Naive thymus-derived CD4-positive, alpha-beta T cell (primary cell): ENCODE measurements around the gene SLC29A2. TPM values are rescaled to one million over a fixed set of nuclear protein-coding genes. Genes with fewer than 3 reads are reported as not detected.
A peak's percentile ranks its signal among the peaks of the same experiment; 100 is the strongest.

Experiments
- ATAC-seq: fragments of 150-1000 bp; cut with Tn5 transposase; 2 replicates; pipeline ENCODE4 v1.10.0; 2021; ENCODE audit warnings: mild to moderate bottlenecking, moderate library complexity
- CTCF ChIA-PET: fragments of 350-600 bp; sonication (Branson Sonifier 250); formaldehyde crosslinking; loops from one replicate; lab custom pipeline; 2021; ENCODE audit warnings: antibody characterized with exemption; lab: Charles Lee
- POLR2A ChIA-PET: fragments of 350-600 bp; sonication (Branson Sonifier 250); formaldehyde crosslinking; loops from one replicate; lab custom pipeline; 2021; ENCODE audit warnings: antibody characterized with exemption, inconsistent platforms; lab: Charles Lee
- DNase-seq, 9 donors: peaks; one replicate each; pipeline versions ENCODE4 v3.0.0 to v3.0.0-alpha.2; 2020 to 2022; ENCODE audit warnings: mixed read lengths in 1 of 9
- H3K27ac ChIP-seq: one replicate; pipeline ENCODE4 v1.7.0; 2013; ENCODE audit warnings: mild to moderate bottlenecking, low read depth, low read length, moderate library complexity
- H3K27me3 ChIP-seq, 2 donors: one replicate each; pipeline ENCODE4 v1.7.0; 2013; ENCODE audit warnings: low read length in 2 of 2, mild to moderate bottlenecking in 2 of 2, moderate library complexity in 2 of 2; ENCODE audit not compliant: control insufficient read depth in 2 of 2, insufficient read depth in 2 of 2
- H3K36me3 ChIP-seq, 3 experiments: 1 replicate in 2 of 3; 2 replicates in 1 of 3; pipeline ENCODE4 v1.7.0; 2013; ENCODE audit warnings: low read length in 3 of 3, mild to moderate bottlenecking in 3 of 3, moderate library complexity in 1 of 3; ENCODE audit not compliant: insufficient read depth in 3 of 3, control insufficient read depth in 2 of 3
- H3K4me1 ChIP-seq, 2 donors: one replicate each; pipeline ENCODE4 v1.7.0; 2013; ENCODE audit warnings: low read length in 2 of 2, mild to moderate bottlenecking in 2 of 2, moderate library complexity in 1 of 2; ENCODE audit not compliant: control insufficient read depth in 2 of 2, insufficient read depth in 2 of 2
- H3K4me3 ChIP-seq: 2 replicates; pipeline ENCODE4 v1.7.0; 2013; ENCODE audit warnings: mild to moderate bottlenecking, low read length
- H3K9me3 ChIP-seq, 3 experiments: 1 replicate in 2 of 3; 2 replicates in 1 of 3; pipeline ENCODE4 v1.7.0; 2013; ENCODE audit warnings: low read length in 3 of 3; ENCODE audit not compliant: control insufficient read depth in 2 of 3
- H3K27ac Mint-ChIP-seq, 9 donors: one replicate each; pipeline ENCODE4 v1.8.0; 2020 to 2022; ENCODE audit warnings: mixed read lengths in 9 of 9, mild to moderate bottlenecking in 8 of 9, moderate library complexity in 5 of 9, inconsistent platforms in 2 of 9
- H3K27me3 Mint-ChIP-seq, 5 donors: one replicate each; pipeline ENCODE4 v1.8.0; 2021 to 2022; ENCODE audit warnings: mixed read lengths in 5 of 5, mild to moderate bottlenecking in 1 of 5
- H3K36me3 Mint-ChIP-seq, 5 donors: one replicate each; pipeline ENCODE4 v1.8.0; 2020 to 2022; ENCODE audit warnings: mixed read lengths in 5 of 5, mild to moderate bottlenecking in 3 of 5, inconsistent platforms in 1 of 5
- H3K4me1 Mint-ChIP-seq, 7 donors: one replicate each; pipeline ENCODE4 v1.8.0; 2020 to 2022; ENCODE audit warnings: mixed read lengths in 7 of 7, mild to moderate bottlenecking in 3 of 7, inconsistent platforms in 1 of 7
- H3K4me3 Mint-ChIP-seq, 10 donors: one replicate each; pipeline ENCODE4 v1.8.0; 2020 to 2022; ENCODE audit warnings: mild to moderate bottlenecking in 10 of 10, mixed read lengths in 10 of 10, moderate library complexity in 6 of 10, inconsistent platforms in 2 of 10
- H3K9me3 Mint-ChIP-seq, 11 donors: one replicate each; pipeline ENCODE4 v1.8.0; 2020 to 2022; ENCODE audit warnings: mixed read lengths in 11 of 11, mild to moderate bottlenecking in 4 of 11, inconsistent platforms in 1 of 11, moderate library complexity in 1 of 11
- intact Hi-C, 2 donors: fragments of 100-400 bp; cut with micrococcal nuclease; formaldehyde crosslinking; loops; one replicate each; pipeline ENCODE4 v1.15.1; 2023
- polyA plus RNA-seq, 2 donors: library from polyadenylated mRNA; unstranded; fragments of 300-500 nt; fragmentation: Illumina TruSeq; gene quantifications; one replicate each; pipeline ENCODE4 v1.2.3, GENCODE V29; 2021
- total RNA-seq, 6 experiments: library from RNA in 5 of 6; stranded (reverse) in 5 of 6; gene quantifications; 1 replicate in 5 of 6; 2 replicates in 1 of 6; pipeline ENCODE4 v1.2.3 and lab custom pipeline; 2021 to 2026

Gene SLC29A2
- total and polyA plus RNA-seq, 7 experiments from 2014 or later: 2.7 to 18.9 (median 7.0) TPM

GRCh38 chr11:66417000-66417399, 45.4 kb upstream of the SLC29A2 start:
- H3K27ac Mint-ChIP-seq: no peak overlapping the region

DNA sequence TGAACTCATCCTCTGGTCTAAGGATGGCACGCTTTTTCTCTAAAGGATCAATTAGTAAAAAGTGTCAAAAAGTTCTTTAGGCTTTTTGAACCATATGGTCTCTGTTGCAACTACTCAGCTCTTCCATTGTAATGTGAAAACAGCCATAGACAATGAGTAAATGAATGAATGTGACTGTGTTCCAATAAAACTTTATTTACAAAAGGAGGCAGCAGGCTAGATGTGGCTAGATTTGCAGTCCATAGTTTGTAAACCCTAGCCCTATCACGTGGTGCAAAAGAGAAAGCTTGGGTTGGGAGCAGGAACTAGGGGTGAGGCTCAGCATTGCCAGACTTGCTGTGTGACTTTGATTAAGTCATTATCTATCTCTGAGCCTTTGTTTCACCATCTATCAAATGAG, 43.9 kb upstream of the SLC29A2 start:
- Mint-ChIP-seq H3K4me3 (no peak overlapping the region), H3K36me3 (peaks cover 0 to 5% (median 3%) of the 10 kb centered on the region in 5 donors), H3K27ac (no peak overlapping the region), H3K4me1 (peaks cover 5 to 16% (median 9%) of the 10 kb centered on the region in 7 donors), H3K27me3 (peaks cover 21 to 72% (median 69%) of the 10 kb centered on the region in 5 donors), H3K9me3 (peaks cover 0 to 15% (median 6%) of the 10 kb centered on the region in 11 donors)
- ATAC-seq (no peak), DNase-seq (no peak)
- no peaks in the 10 kb centered on the region for H3K36me3 ChIP-seq
- H3K4me1 ChIP-seq: no peaks in the 10 kb centered on the region
- H3K27ac ChIP-seq: no peak overlapping the region
- CTCF ChIA-PET: interaction anchor here (1.1 kb wide), 1 partner anchor 12 kb away, joined by 3 read pairs; no protein-coding TSS in a partner anchor
- intact Hi-C loops: no loop called here
- H3K27me3 ChIP-seq: peaks cover 7 to 22% of the 10 kb centered on the region in 2 donors
- H3K9me3 ChIP-seq: no peaks in the 10 kb centered on the region
- POLR2A ChIA-PET: no interaction called here
- no peak overlapping the region for H3K4me3 ChIP-seq

More at GRCh38 chr11:66417000-66417399, 45.4 kb upstream of the SLC29A2 start:
- H3K4me1 Mint-ChIP-seq: peaks cover 9 to 18% (median 10%) of the 10 kb centered on the region in 7 donors
- CTCF ChIA-PET: interaction anchor here (0.8 to 1.5 kb wide), 2 partner anchors 14 to 261 kb away, joined by 3 to 4 read pairs; no protein-coding TSS in a partner anchor
- POLR2A ChIA-PET: no interaction called here
- Histone ChIP-seq H3K27ac (no peak overlapping the region), H3K27me3 (peaks cover 7 to 22% of the 10 kb centered on the region in 2 donors), H3K4me1 (no peaks in the 10 kb centered on the region), H3K9me3 (no peaks in the 10 kb centered on the region), H3K4me3 (no peak overlapping the region), H3K36me3 (no peaks in the 10 kb centered on the region)
- DNase-seq (peak in 1 of 9 donors; percentile 52), ATAC-seq (no peak)
- H3K4me3 Mint-ChIP-seq: no peak overlapping the region
- H3K27me3 Mint-ChIP-seq: peaks cover 28 to 68% (median 63%) of the 10 kb centered on the region in 5 donors
- intact Hi-C loops: no loop called here
- peaks cover 0 to 15% (median 6%) of the 10 kb centered on the region in 11 donors for H3K9me3 Mint-ChIP-seq
- H3K36me3 Mint-ChIP-seq: peaks cover 0 to 5% (median 3%) of the 10 kb centered on the region in 5 donors

- H3K4me1 Mint-ChIP-seq: peaks cover 5 to 13% (median 6%) of the 10 kb centered on the region in 7 donors
- H3K27ac Mint-ChIP-seq: no peak overlapping the region
- no peak overlapping the region for H3K4me3 Mint-ChIP-seq
- ChIA-PET CTCF (interaction anchor here (0.5 to 1.6 kb wide), 5 partner anchors 11 to 1071 kb away, joined by 3 to 4 read pairs (median 3); partner anchors contain the start of gene MRPL11), POLR2A (no interaction called here)
- Histone ChIP-seq H3K27ac (no peak overlapping the region), H3K4me3 (no peak overlapping the region), H3K36me3 (no peaks in the 10 kb centered on the region), H3K27me3 (peaks cover 5 to 14% of the 10 kb centered on the region in 2 donors), H3K9me3 (no peaks in the 10 kb centered on the region), H3K4me1 (no peaks in the 10 kb centered on the region)
- H3K36me3 Mint-ChIP-seq: peaks cover 0 to 5% (median 1%) of the 10 kb centered on the region in 5 donors
- H3K9me3 Mint-ChIP-seq: peaks cover 0 to 12% (median 5%) of the 10 kb centered on the region in 11 donors
- DNase-seq: no peak
- ATAC-seq: no peak
- intact Hi-C loops: no loop called here
- peaks cover 15 to 72% (median 66%) of the 10 kb centered on the region in 5 donors for H3K27me3 Mint-ChIP-seq
These were observed 42.8 kb upstream of the SLC29A2 start for GRCh38 chr11:66414120-66414934.

GRCh38 chr11:66413167-66413566, 41.6 kb upstream of the SLC29A2 start:
- H3K9me3 ChIP-seq: no peaks in the 10 kb centered on the region
- POLR2A ChIA-PET: no interaction called here
- peaks cover 4 to 12% (median 5%) of the 10 kb centered on the region in 7 donors for H3K4me1 Mint-ChIP-seq
- peaks cover 4 to 5% of the 10 kb centered on the region in 2 donors for H3K4me1 ChIP-seq
- H3K36me3 Mint-ChIP-seq: peaks cover 0 to 5% (median 0%) of the 10 kb centered on the region in 5 donors
- no peaks in the 10 kb centered on the region for H3K36me3 ChIP-seq
- H3K27ac ChIP-seq: no peak overlapping the region
- no peak overlapping the region for H3K4me3 Mint-ChIP-seq
- ATAC-seq: no peak
- CTCF ChIA-PET: interaction anchor here (1.6 kb wide), 1 partner anchor 26 kb away, joined by 4 read pairs; the partner anchor contains the start of gene MRPL11
- peaks cover 0 to 5% of the 10 kb centered on the region in 2 donors for H3K27me3 ChIP-seq
- no peak overlapping the region for H3K4me3 ChIP-seq
- H3K27ac Mint-ChIP-seq: no peak overlapping the region
- intact Hi-C loops: no loop called here
- peaks cover 0 to 7% (median 2%) of the 10 kb centered on the region in 11 donors for H3K9me3 Mint-ChIP-seq
- H3K27me3 Mint-ChIP-seq: peaks cover 9 to 61% (median 57%) of the 10 kb centered on the region in 5 donors
- DNase-seq: no peak

- no peak overlapping the region for H3K4me3 ChIP-seq
- H3K9me3 ChIP-seq: no peaks in the 10 kb centered on the region
- no peaks in the 10 kb centered on the region for H3K36me3 ChIP-seq
- no peak overlapping the region for H3K4me3 Mint-ChIP-seq
- no peak for ATAC-seq
- peaks cover 4 to 5% of the 10 kb centered on the region in 2 donors for H3K4me1 ChIP-seq
- ChIA-PET CTCF (interaction anchor here (0.6 to 1.3 kb wide), 3 partner anchors 27 to 943 kb away, joined by 3 read pairs; partner anchors contain the start of gene MRPL11), POLR2A (no interaction called here)
- peaks cover 0 to 7% (median 4%) of the 10 kb centered on the region in 7 donors for H3K4me1 Mint-ChIP-seq
- no peak for DNase-seq
- H3K9me3 Mint-ChIP-seq: peaks cover 0 to 3% (median 0%) of the 10 kb centered on the region in 11 donors
- peaks cover 9 to 51% (median 46%) of the 10 kb centered on the region in 5 donors for H3K27me3 Mint-ChIP-seq
- intact Hi-C loops: no loop called here
- H3K27ac ChIP-seq: no peak overlapping the region
- no peaks in the 10 kb centered on the region for H3K27me3 ChIP-seq
- H3K27ac Mint-ChIP-seq: no peak overlapping the region
- no peaks in the 10 kb centered on the region for H3K36me3 Mint-ChIP-seq
These were observed 40.5 kb upstream of the SLC29A2 start for GRCh38 chr11:66412110-66412509.

DNA sequence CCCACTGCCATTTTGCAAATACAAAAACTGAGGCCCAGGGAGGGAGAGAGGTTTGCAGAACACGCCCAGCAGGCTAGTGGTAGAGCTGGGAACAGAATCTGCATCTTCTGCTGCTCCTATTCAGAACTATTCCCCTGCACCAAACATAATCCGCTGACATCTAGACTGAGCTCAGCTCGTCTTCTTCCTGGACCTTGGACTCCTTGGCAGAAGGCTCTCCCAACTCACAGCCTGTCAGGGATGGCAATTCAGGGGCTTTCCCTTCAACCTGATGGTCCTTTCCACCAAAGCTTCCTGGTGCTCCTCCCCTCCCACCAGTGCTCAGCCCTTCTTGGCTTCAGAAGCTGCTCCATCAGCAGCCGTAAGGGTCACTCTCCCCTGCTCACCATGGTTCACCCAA, 39.8 kb upstream of the SLC29A2 start:
- peaks cover 9 to 45% (median 40%) of the 10 kb centered on the region in 5 donors for H3K27me3 Mint-ChIP-seq
- H3K36me3 Mint-ChIP-seq: no peaks in the 10 kb centered on the region
- peaks cover 0 to 3% (median 0%) of the 10 kb centered on the region in 11 donors for H3K9me3 Mint-ChIP-seq
- Histone ChIP-seq H3K4me3 (no peak overlapping the region), H3K9me3 (no peaks in the 10 kb centered on the region), H3K27ac (no peak overlapping the region), H3K27me3 (no peaks in the 10 kb centered on the region), H3K36me3 (no peaks in the 10 kb centered on the region), H3K4me1 (peaks cover 4 to 5% of the 10 kb centered on the region in 2 donors)
- H3K27ac Mint-ChIP-seq: no peak overlapping the region
- intact Hi-C loops: no loop called here
- no peak for ATAC-seq
- peaks cover 0 to 5% (median 4%) of the 10 kb centered on the region in 7 donors for H3K4me1 Mint-ChIP-seq
- H3K4me3 Mint-ChIP-seq: no peak overlapping the region
- no peak for DNase-seq
- CTCF ChIA-PET: interaction anchor here (1.3 kb wide), 1 partner anchor 27 kb away, joined by 3 read pairs; the partner anchor contains the start of gene MRPL11
- POLR2A ChIA-PET: no interaction called here
